ENCODE data around the gene ASIC2. TPM values are rescaled to one million over a fixed set of nuclear protein-coding genes. Genes with fewer than 3 reads are reported as not detected.

Gene ASIC2
- total RNA-seq, 2 experiments from 2014 or later: not detected

DNA sequence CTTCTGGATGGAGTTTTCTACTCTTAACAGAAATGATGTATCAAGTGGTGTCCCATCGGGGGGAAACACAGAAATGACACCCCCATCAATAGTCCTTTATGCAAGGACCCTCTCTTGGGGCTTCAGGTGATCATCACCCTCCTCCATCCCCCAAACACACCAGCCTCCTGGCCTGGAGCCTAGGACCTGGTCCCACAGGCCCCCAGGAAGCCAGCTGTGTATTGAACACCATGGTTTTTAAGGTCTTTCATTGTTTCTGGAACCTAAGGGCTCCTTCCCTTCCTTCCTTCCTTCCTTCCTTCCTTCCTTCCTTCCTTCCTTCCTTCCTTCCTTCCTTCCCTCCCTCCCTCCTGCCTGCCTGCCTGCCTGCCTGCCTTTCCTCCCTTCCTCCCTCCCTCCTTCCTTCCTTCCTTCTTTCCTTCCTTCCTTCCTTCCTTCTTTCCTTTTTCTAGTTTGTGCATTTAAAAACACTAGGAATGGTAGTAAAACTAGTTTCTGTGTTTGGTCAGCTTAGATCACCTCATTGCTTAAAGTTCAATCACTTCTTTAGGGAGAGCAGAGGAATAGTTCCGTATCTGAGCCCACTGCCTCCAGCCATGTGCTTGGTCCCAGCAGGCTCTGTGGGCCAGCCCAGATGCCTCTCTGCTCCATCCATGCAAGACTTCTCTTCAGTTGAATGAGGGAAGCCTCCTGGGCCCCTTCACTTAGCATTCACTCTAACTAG is 23.6 kb downstream of the ASIC2 start:
- POLR2A ChIA-PET: interaction anchor here (0.7 kb wide), 1 partner anchor 130 kb away, joined by 3 read pairs; no protein-coding TSS in a partner anchor
- no peak for ATAC-seq (ENCODE audit: poor library complexity)

DNA sequence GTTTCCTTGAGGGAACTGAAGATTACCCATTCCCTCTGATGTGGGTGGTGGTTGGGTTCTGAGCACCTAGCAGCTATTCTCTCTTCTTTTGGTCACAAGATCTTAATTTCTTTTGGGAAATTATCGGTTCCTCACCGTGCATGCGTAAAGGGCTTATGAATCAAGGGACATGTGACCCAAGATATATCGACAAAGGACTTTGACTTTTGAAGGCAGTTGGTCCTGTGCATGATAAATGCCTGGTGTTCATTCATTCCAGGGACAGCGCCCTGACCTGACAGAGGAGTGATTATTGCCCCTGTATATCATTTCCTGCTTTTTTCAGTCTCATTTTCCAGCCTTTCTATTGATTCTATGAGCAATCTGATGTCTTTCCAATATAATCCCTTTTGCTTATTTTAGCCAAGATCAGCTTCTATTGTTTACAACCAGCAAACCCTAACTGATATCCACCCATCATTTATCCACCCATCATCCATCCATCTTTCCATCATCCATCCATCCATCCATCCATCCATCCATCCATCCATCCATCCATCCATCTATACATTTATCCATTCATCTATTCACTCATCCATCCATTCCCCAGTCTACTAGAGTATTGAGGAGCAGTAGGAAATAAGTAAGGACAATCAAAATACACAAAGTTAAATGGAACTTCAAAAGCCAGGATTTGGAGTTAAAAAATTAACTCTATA is 25.1 kb downstream of the ASIC2 start:
- H3K27me3 ChIP-seq (ENCODE audit: control insufficient read depth in 1 of 2, insufficient read depth in 2 of 2, low read length in 2 of 2): peaks cover 0 to 5% of the 10 kb centered on the region in 2 experiments
- H3K36me3 Mint-ChIP-seq (ENCODE audit: low read depth): no peaks in the 10 kb centered on the region
- TF ChIP-seq CTCF (IDR thresholded peaks at IDR 0.05): no peak
- no peak for ATAC-seq (ENCODE audit: poor library complexity)
- H3K27ac ChIP-seq (ENCODE audit: low read depth in 1 of 2, low read length in 2 of 2): no peak overlapping the region
- no peak overlapping the region for H3K27ac Mint-ChIP-seq
- POLR2A ChIA-PET: no interaction called here
- CTCF ChIA-PET: no interaction called here
- H3K4me3 Mint-ChIP-seq: no peak overlapping the region
- H3K4me1 ChIP-seq (ENCODE audit: insufficient read depth, low read length): no peaks in the 10 kb centered on the region
- H3K27me3 Mint-ChIP-seq: peaks cover 21% of the 10 kb centered on the region
- no peak overlapping the region for H3K4me3 ChIP-seq (ENCODE audit: low read length)
- H3K4me1 Mint-ChIP-seq (ENCODE audit: low read depth): no peaks in the 10 kb centered on the region
- no peaks in the 10 kb centered on the region for H3K9me3 Mint-ChIP-seq
- H3K36me3 ChIP-seq (ENCODE audit: insufficient read depth, low read length): no peaks in the 10 kb centered on the region
- no peaks in the 10 kb centered on the region for H3K9me3 ChIP-seq (ENCODE audit: control insufficient read depth in 1 of 2, insufficient read depth in 1 of 2, low read length in 2 of 2)
- no peak for DNase-seq
- intact Hi-C loops (cut with DNase I, micrococcal nuclease): no loop called here

More for the DNA sequence above, 23.6 kb downstream of the ASIC2 start:
- TF ChIP-seq CTCF (IDR thresholded peaks at IDR 0.05): no peak
- H3K36me3 Mint-ChIP-seq (ENCODE audit: low read depth): no peaks in the 10 kb centered on the region
- no peak for DNase-seq
- Histone ChIP-seq H3K27ac (ENCODE audit: low read depth in 1 of 2, low read length in 2 of 2) (no peak overlapping the region), H3K9me3 (ENCODE audit: control insufficient read depth in 1 of 2, insufficient read depth in 1 of 2, low read length in 2 of 2) (no peaks in the 10 kb centered on the region), H3K4me1 (ENCODE audit: insufficient read depth, low read length) (no peaks in the 10 kb centered on the region), H3K4me3 (ENCODE audit: low read length) (no peak overlapping the region), H3K27me3 (ENCODE audit: control insufficient read depth in 1 of 2, insufficient read depth in 2 of 2, low read length in 2 of 2) (peaks cover 0 to 2% of the 10 kb centered on the region in 2 experiments), H3K36me3 (ENCODE audit: insufficient read depth, low read length) (no peaks in the 10 kb centered on the region)
- CTCF ChIA-PET: no interaction called here
- no peak overlapping the region for H3K27ac Mint-ChIP-seq
- no peaks in the 10 kb centered on the region for H3K9me3 Mint-ChIP-seq
- H3K27me3 Mint-ChIP-seq: peaks cover 19% of the 10 kb centered on the region
- intact Hi-C loops (cut with DNase I, micrococcal nuclease): no loop called here
- no peak overlapping the region for H3K4me3 Mint-ChIP-seq
- H3K4me1 Mint-ChIP-seq (ENCODE audit: low read depth): no peaks in the 10 kb centered on the region

DNA sequence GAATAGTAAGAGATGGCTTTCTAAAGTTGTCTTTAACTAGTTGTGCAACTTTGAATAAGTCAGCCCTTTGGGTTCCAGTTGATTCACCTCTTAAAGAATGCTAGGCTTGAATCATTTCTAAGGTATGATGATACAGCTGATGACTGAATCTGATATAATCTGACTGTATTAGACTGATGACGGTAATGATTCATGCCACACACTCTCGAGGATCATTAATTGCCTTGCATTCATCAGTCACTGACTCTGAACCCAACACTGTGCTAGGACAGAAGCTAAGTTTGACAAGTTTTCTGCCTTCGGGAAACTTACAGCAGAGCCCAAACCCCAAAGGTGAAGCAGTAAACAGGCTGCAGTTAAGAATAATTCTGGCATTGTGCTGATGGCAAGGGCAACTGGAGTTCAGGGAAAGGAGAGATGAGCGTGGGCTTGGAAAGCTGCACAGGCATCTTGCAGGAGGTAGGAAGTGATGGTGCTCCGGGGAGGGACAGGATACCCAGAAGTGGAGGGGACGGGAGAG is 25.8 kb downstream of the ASIC2 start:
- ATAC-seq (ENCODE audit: poor library complexity): no peak
- ChIA-PET CTCF (no interaction called here), POLR2A (no interaction called here)
- intact Hi-C loops (cut with DNase I, micrococcal nuclease): no loop called here
- no peaks in the 10 kb centered on the region for H3K36me3 Mint-ChIP-seq (ENCODE audit: low read depth)
- no peak for DNase-seq
- TF ChIP-seq CTCF (IDR thresholded peaks at IDR 0.05): no peak
- H3K4me3 ChIP-seq (ENCODE audit: low read length): no peak overlapping the region
- H3K4me1 ChIP-seq (ENCODE audit: insufficient read depth, low read length): no peaks in the 10 kb centered on the region
- peaks cover 0 to 5% of the 10 kb centered on the region in 2 experiments for H3K27me3 ChIP-seq (ENCODE audit: control insufficient read depth in 1 of 2, insufficient read depth in 2 of 2, low read length in 2 of 2)
- no peaks in the 10 kb centered on the region for H3K4me1 Mint-ChIP-seq (ENCODE audit: low read depth)
- no peaks in the 10 kb centered on the region for H3K36me3 ChIP-seq (ENCODE audit: insufficient read depth, low read length)
- H3K9me3 ChIP-seq (ENCODE audit: control insufficient read depth in 1 of 2, insufficient read depth in 1 of 2, low read length in 2 of 2): no peaks in the 10 kb centered on the region
- H3K4me3 Mint-ChIP-seq: no peak overlapping the region
- no peak overlapping the region for H3K27ac ChIP-seq (ENCODE audit: low read depth in 1 of 2, low read length in 2 of 2)
- peaks cover 23% of the 10 kb centered on the region for H3K27me3 Mint-ChIP-seq
- H3K27ac Mint-ChIP-seq: no peak overlapping the region
- no peaks in the 10 kb centered on the region for H3K9me3 Mint-ChIP-seq

Measured in CD4-positive, alpha-beta T cell (primary cell).